Fibroblast of villous mesenchyme (primary cell): Measurements from ENCODE around the gene CHST9. TPM values are rescaled to one million over a fixed set of nuclear protein-coding genes. Genes with fewer than 3 reads are reported as not detected.
"Not testable (repeated sequence)": the region's sequence is repeated elsewhere in the genome, so short reads cannot be mapped to it uniquely, and the experiment has no call there.

ENCODE experiments used
- DNase-seq: peaks from one replicate; pipeline ENCODE4 v3.0.0-alpha.2; 2010; ENCODE audit warnings: low read depth
- H3K4me3 ChIP-seq: 2 replicates; pipeline ENCODE4 v1.5.1; 2011; ENCODE audit warnings: low read depth, mild to moderate bottlenecking, low read length
- CTCF ChIP-seq: IDR thresholded peaks from 2 replicates; pipeline ENCODE4 v1.5.1; 2012; ENCODE audit warnings: low read depth, mild to moderate bottlenecking, low read length; ENCODE audit not compliant: insufficient read depth
- total RNA-seq: library from RNA; depleted of rRNA; stranded (reverse); fragments of >200 nt; gene quantifications from 2 replicates; pipeline ENCODE4 v1.2.3, GENCODE V29; 2012

CHST9 gene
- total RNA-seq, 1 donor = not detected

DNA sequence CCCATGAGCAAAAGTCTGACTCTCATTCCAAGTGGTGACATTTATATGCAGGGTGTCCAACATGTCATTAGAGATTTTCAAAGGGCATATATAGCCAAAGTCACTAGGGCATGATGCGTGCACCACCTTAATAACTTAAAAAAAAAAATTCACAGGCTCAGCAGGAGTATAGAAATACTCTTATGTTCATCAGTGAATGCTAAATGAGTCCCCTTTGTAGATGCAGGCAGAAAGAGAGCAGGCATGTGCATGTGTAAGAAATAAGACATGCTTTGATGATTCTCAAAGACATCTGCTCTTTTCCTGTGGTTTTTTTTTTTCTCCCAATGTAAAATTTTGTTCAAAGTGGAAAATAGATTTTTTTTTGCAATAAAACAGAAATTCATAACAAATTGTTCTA is 207.3 kb downstream of the CHST9 start:
- no peak for TF ChIP-seq CTCF
- H3K4me3 ChIP-seq = no peak overlapping the region
- no peak for DNase-seq

GRCh38 chr18:26976206-26976605 is 208.9 kb downstream of the CHST9 start:
- no peak for TF ChIP-seq CTCF
- H3K4me3 ChIP-seq = no peak overlapping the region

GRCh38 chr18:26972549-26972948 is 212.6 kb downstream of the CHST9 start:
- DNase-seq, H3K4me3 ChIP-seq: not testable (repeated sequence)

More at GRCh38 chr18:26976206-26976605, 208.9 kb downstream of the CHST9 start:
- no peak for DNase-seq

- no peak for TF ChIP-seq CTCF
- no peak for DNase-seq
Measured at GRCh38 chr18:26971409-26971808, 213.7 kb downstream of the CHST9 start.

GRCh38 chr18:26970637-26971036 is 214.5 kb downstream of the CHST9 start:
- no peak for TF ChIP-seq CTCF
- no peak for DNase-seq
- H3K4me3 ChIP-seq = no peak overlapping the region

More at GRCh38 chr18:26971409-26971808, 213.7 kb downstream of the CHST9 start:
- H3K4me3 ChIP-seq = no peak overlapping the region

DNA sequence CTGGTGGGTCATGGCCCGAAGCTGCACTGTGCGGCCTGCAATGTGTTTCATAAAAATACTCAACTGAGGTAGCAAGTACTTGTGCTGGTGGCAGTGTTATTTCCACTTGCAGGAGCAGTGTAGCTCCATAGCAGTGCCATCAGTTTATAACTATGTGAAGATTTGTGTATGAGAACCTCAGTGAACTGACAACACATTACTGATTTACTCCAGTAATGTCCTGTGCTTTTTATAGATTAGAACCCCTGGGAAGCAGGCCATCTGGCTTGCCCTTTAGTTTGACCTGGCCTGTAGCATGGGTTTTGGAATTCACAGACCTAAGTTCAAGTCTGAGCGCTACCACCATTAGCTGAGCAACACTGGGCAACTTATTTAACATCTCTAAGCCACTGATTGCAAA is 219.9 kb downstream of the CHST9 start:
- no peak for DNase-seq
- no peak for TF ChIP-seq CTCF
- H3K4me3 ChIP-seq = no peak overlapping the region

GRCh38 chr18:26963292-26963691 is 221.8 kb downstream of the CHST9 start:
- no peak for DNase-seq
- no peak for TF ChIP-seq CTCF

GRCh38 chr18:26961839-26962238 is 223.3 kb downstream of the CHST9 start:
- no peak for TF ChIP-seq CTCF
- no peak for DNase-seq

More at GRCh38 chr18:26963292-26963691, 221.8 kb downstream of the CHST9 start:
- no peak overlapping the region for H3K4me3 ChIP-seq

More at GRCh38 chr18:26961839-26962238, 223.3 kb downstream of the CHST9 start:
- no peak overlapping the region for H3K4me3 ChIP-seq
